Subcutaneous abdominal adipose tissue (tissue), 5 donors: ENCODE data around the gene INHBC.
"Not testable (repeated sequence)": the region's sequence is repeated elsewhere in the genome, so short reads cannot be mapped to it uniquely, and the experiment has no call there.

Experiments used
- H3K27ac ChIP-seq: one replicate; pipeline ENCODE4 v1.7.0; 2013; ENCODE audit warnings: low read depth, mild to moderate bottlenecking, inconsistent platforms, low read length, moderate library complexity
- H3K27me3 ChIP-seq, 5 donors: one replicate each; pipeline ENCODE4 v1.7.0; 2013; ENCODE audit warnings: low read length in 5 of 5, inconsistent platforms in 1 of 5; ENCODE audit not compliant: control insufficient read depth in 5 of 5, insufficient read depth in 4 of 5
- H3K36me3 ChIP-seq, 5 donors: one replicate each; pipeline ENCODE4 v1.7.0; 2013; ENCODE audit warnings: low read length in 5 of 5; ENCODE audit not compliant: control insufficient read depth in 5 of 5, insufficient read depth in 5 of 5
- H3K4me1 ChIP-seq, 5 donors: one replicate each; pipeline ENCODE4 v1.7.0; 2013; ENCODE audit warnings: low read length in 5 of 5, mild to moderate bottlenecking in 3 of 5, moderate library complexity in 1 of 5; ENCODE audit not compliant: control insufficient read depth in 5 of 5, insufficient read depth in 5 of 5
- H3K4me3 ChIP-seq, 5 donors: one replicate each; pipeline ENCODE4 v1.7.0; 2013; ENCODE audit warnings: low read length in 5 of 5, low read depth in 1 of 5
- H3K9ac ChIP-seq, 5 donors: one replicate each; pipeline ENCODE4 v1.7.0; 2013; ENCODE audit warnings: low read length in 5 of 5, mild to moderate bottlenecking in 4 of 5, moderate library complexity in 3 of 5
- H3K9me3 ChIP-seq, 5 donors: one replicate each; pipeline ENCODE4 v1.7.0; 2013; ENCODE audit warnings: low read length in 5 of 5; ENCODE audit not compliant: control insufficient read depth in 5 of 5
- donor health status: healthy.
- donor health status: healthy.
- donor health status: healthy.
- donor health status: healthy.
- donor health status: healthy.

INHBC gene, protein sequence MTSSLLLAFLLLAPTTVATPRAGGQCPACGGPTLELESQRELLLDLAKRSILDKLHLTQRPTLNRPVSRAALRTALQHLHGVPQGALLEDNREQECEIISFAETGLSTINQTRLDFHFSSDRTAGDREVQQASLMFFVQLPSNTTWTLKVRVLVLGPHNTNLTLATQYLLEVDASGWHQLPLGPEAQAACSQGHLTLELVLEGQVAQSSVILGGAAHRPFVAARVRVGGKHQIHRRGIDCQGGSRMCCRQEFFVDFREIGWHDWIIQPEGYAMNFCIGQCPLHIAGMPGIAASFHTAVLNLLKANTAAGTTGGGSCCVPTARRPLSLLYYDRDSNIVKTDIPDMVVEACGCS

GRCh38 chr12:57434517-57435223 is at the start of gene INHBC:
Gene INHBC, plus strand, starts transcription at chr12:57434784. Its CDS starts 103 bp downstream, at chr12:57434887.
- Histone ChIP-seq H3K9ac (no peak within 1 kb of the TSS), H3K27me3 (no peaks in the 10 kb centered on the region), H3K9me3 (no peaks in the 10 kb centered on the region), H3K27ac (no peak within 1 kb of the TSS), H3K4me3 (no peak within 1 kb of the TSS), H3K36me3 (no peaks in the 10 kb centered on the region), H3K4me1 (peaks cover 2 to 11% (median 8%) of the 10 kb centered on the region in 5 donors)

GRCh38 chr12:57385586-57385985 is 49.0 kb upstream of the INHBC start:
- H3K4me1 ChIP-seq, result no peaks in the 10 kb centered on the region
- no peaks in the 10 kb centered on the region for H3K9me3 ChIP-seq
- H3K36me3 ChIP-seq, result peaks cover 0 to 10% (median 2%) of the 10 kb centered on the region in 5 donors

GRCh38 chr12:57386187-57386720 is 48.3 kb upstream of the INHBC start:
- Histone ChIP-seq H3K36me3 (peaks cover 0 to 11% (median 2%) of the 10 kb centered on the region in 5 donors), H3K27ac (no peak overlapping the region), H3K9ac (no peak overlapping the region), H3K4me3 (no peak overlapping the region), H3K4me1 (no peaks in the 10 kb centered on the region), H3K9me3 (no peaks in the 10 kb centered on the region), H3K27me3 (no peaks in the 10 kb centered on the region)

More at GRCh38 chr12:57385586-57385985, 49.0 kb upstream of the INHBC start:
- Histone ChIP-seq H3K27ac (no peak overlapping the region), H3K27me3 (no peaks in the 10 kb centered on the region), H3K4me3 (no peak overlapping the region), H3K9ac (no peak overlapping the region)

GRCh38 chr12:57388425-57388824 is 46.2 kb upstream of the INHBC start:
- Histone ChIP-seq H3K4me3 (no peak overlapping the region), H3K9ac (no peak overlapping the region), H3K27me3 (no peaks in the 10 kb centered on the region), H3K36me3 (peaks cover 0 to 17% (median 6%) of the 10 kb centered on the region in 5 donors), H3K27ac (no peak overlapping the region), H3K9me3 (no peaks in the 10 kb centered on the region), H3K4me1 (no peaks in the 10 kb centered on the region)

DNA sequence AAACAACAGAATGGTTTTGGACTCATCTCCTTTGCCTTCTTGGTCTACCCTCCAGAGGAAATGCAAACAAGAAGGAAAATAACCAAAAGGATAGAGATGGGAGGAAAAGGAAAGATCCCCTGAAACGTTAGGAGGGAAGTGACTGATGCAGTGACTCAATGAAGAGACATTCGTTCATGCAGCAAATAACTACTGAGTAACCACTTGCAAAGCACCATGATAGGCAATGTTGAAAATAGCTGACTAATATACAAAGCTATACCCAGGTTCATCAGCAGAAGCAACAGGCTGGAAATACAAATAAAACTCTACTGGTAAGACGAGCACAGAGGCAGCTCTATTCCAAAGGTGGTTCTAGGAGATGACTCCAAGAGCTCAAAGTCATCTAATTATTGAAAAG is 45.6 kb upstream of the INHBC start:
- Histone ChIP-seq H3K4me3 (no peak overlapping the region), H3K4me1 (no peaks in the 10 kb centered on the region), H3K27ac (no peak overlapping the region), H3K36me3 (peaks cover 0 to 21% (median 6%) of the 10 kb centered on the region in 5 donors), H3K9ac (no peak overlapping the region), H3K27me3 (no peaks in the 10 kb centered on the region), H3K9me3 (no peaks in the 10 kb centered on the region)

DNA sequence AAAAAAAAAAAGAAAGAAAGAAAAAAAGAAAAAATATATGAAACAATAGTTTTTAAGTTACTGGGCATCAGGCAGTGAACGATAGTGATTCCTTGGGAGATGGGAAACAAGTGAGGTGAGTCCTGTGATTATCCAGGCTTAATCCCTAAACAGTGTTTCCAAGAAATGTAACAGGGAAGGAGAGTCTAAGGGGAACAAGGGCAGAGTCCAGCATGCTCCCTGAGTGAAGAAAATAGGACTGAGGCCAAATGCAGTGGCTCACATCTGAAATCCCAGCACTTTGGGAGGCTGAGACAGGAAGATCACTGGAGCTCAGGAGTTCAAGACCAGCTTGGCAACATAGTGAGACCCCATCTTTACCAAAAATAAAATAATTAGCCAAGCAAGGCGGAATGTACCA is 44.4 kb upstream of the INHBC start:
- Histone ChIP-seq H3K27me3 (no peaks in the 10 kb centered on the region), H3K36me3 (peaks cover 0 to 31% (median 12%) of the 10 kb centered on the region in 5 donors), H3K4me3 (no peak overlapping the region), H3K4me1 (no peaks in the 10 kb centered on the region), H3K9ac (no peak overlapping the region), H3K27ac (no peak overlapping the region), H3K9me3 (no peaks in the 10 kb centered on the region)

DNA sequence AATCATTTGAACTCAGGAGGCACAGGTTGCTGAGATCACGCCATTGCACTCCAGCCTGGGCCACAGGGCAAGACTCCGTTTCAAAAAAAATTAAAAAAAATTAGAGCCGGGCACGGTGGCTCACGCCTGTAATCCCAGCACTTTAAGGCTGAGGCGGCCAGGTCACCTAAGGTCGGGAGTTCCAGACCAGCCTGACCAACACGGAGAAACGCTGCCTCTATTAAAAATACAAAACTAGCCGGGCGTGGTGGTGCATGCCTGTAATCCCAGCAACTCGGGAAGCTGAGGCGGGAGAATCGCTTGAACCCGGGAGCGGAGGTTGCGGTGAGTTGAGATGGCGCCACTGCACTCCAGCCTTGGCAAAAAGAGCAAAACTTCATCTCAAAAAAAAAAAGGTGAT is 39.5 kb upstream of the INHBC start:
- no peak overlapping the region for H3K27ac ChIP-seq
- no peaks in the 10 kb centered on the region for H3K27me3 ChIP-seq
- no peaks in the 10 kb centered on the region for H3K9me3 ChIP-seq
- no peaks in the 10 kb centered on the region for H3K4me1 ChIP-seq
- no peak overlapping the region for H3K9ac ChIP-seq
- H3K4me3 ChIP-seq, result no peak overlapping the region
- H3K36me3 ChIP-seq, result peaks cover 3 to 33% (median 12%) of the 10 kb centered on the region in 5 donors

- Histone ChIP-seq H3K4me1 (peaks cover 0 to 2% (median 0%) of the 10 kb centered on the region in 5 donors), H3K4me3 (no peak overlapping the region), H3K9me3 (no peaks in the 10 kb centered on the region), H3K27me3 (no peaks in the 10 kb centered on the region), H3K36me3 (peaks cover 3 to 23% (median 8%) of the 10 kb centered on the region in 5 donors), H3K9ac (no peak overlapping the region), H3K27ac (no peak overlapping the region)
Observed at GRCh38 chr12:57397441-57397840, 37.1 kb upstream of the INHBC start.

DNA sequence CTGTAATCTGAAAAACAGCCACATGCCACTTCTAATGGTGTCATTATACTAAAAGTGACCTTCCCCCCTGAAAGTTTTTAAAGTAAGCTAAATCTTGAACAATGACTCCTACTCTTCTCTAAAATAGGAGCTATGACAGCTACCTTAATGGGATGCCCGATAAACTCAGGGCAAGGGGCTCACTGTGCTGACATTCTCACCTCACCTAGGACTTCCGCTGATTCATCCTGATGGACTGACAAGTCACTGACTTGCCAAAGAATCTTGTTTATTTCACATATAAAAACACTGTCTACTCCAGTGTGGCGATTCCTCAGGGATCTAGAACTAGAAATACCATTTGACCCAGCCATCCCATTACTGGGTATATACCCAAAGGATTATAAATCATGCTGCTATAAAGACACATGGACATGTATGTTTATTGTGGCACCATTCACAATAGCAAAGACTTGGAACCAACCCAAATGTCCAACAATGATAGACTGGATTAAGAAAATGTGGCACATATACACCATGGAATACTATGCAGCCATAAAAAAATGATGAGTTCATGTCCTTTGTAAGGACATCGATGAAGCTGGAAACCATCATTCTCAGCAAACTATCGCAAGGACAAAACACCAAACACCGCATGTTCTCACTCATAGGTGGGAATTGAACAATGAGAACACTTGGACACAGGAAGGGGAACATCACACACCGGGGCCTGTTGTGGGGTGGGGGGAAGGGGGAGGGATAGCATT is 34.7 kb upstream of the INHBC start:
- not testable (repeated sequence) for H3K4me1 ChIP-seq, H3K9me3 ChIP-seq, H3K36me3 ChIP-seq, H3K27me3 ChIP-seq, H3K9ac ChIP-seq, H3K27ac ChIP-seq, H3K4me3 ChIP-seq
